Stimulated activated CD4-positive, alpha-beta T cell treated with anti-CD3 and anti-CD28 coated beads, Interleukin-1b, Interleukin-23, amount 100 ng/mL, for 24 hours (primary cell): Measurements from ENCODE around the gene CCNC.
A peak's percentile ranks its signal among the peaks of the same experiment; 100 is the strongest.
"Not testable (repeated sequence)": the region's sequence is repeated elsewhere in the genome, so short reads cannot be mapped to it uniquely, and the experiment has no call there.

Experiments used
- DNase-seq, 4 experiments: peaks; one replicate each; pipeline ENCODE4 v3.0.0-alpha.2; 2020; ENCODE audit warnings: low read depth in 4 of 4, low spot score in 1 of 4

The CCNC gene

GRCh38 chr6:99603421-99604165 is 35.1 kb upstream of the CCNC start:
- DNase-seq = no peak

GRCh38 chr6:99602520-99603420 is 34.3 kb upstream of the CCNC start:
- no peak for DNase-seq

- not testable (repeated sequence) for DNase-seq
These were observed 26.2 kb upstream of the CCNC start for GRCh38 chr6:99594696-99595095.

- no peak for DNase-seq
These were observed 24.4 kb upstream of the CCNC start for GRCh38 chr6:99592900-99593299.

- DNase-seq = no peak
These were observed 23.4 kb upstream of the CCNC start for GRCh38 chr6:99591673-99592364.

GRCh38 chr6:99590728-99591672 is 22.5 kb upstream of the CCNC start:
- no peak for DNase-seq

- DNase-seq = no peak
These were observed 21.5 kb upstream of the CCNC start for GRCh38 chr6:99589907-99590493.

- no peak for DNase-seq
These were observed 20.8 kb upstream of the CCNC start for GRCh38 chr6:99589290-99589672.

- peak in 3 of 4 experiments; percentile 43 to 60 (median 54) for DNase-seq
These were observed 20.3 kb upstream of the CCNC start for GRCh38 chr6:99588618-99589289.

GRCh38 chr6:99587792-99588191 is 19.3 kb upstream of the CCNC start:
- no peak for DNase-seq

GRCh38 chr6:99579781-99580180 is 11.3 kb upstream of the CCNC start:
- DNase-seq = no peak

- DNase-seq = no peak
These were observed 7.2 kb upstream of the CCNC start for GRCh38 chr6:99575544-99576227.

GRCh38 chr6:99573980-99574617 is 5.6 kb upstream of the CCNC start:
- no peak for DNase-seq

GRCh38 chr6:99563056-99563723 is 5.3 kb downstream of the CCNC start:
- no peak for DNase-seq

- DNase-seq = no peak
These were observed 7.8 kb downstream of the CCNC start for GRCh38 chr6:99560668-99561067.

GRCh38 chr6:99559057-99559456 is 9.4 kb downstream of the CCNC start:
- DNase-seq = no peak

GRCh38 chr6:99553888-99554287 is 14.6 kb downstream of the CCNC start:
- DNase-seq = no peak
